Right lobe of liver (tissue), 6 donors: Measurements from ENCODE around the gene LENG9. TPM values are rescaled to one million over a fixed set of nuclear protein-coding genes. Genes with fewer than 3 reads are reported as not detected.

ENCODE experiments used
- ATAC-seq, 4 donors: fragments of 200-7000 bp; cut with Tn5 transposase; one replicate each; pipeline ENCODE4 v1.9.1; 2020; ENCODE audit warnings: mild to moderate bottlenecking in 4 of 4, moderate library complexity in 4 of 4
- DNase-seq, 3 donors: peaks; one replicate each; pipeline ENCODE4 v3.0.0-alpha.2; 2020
- H3K27ac ChIP-seq, 3 donors: fragments of 200-600 bp; one replicate each; pipeline ENCODE4 v1.8.0; 2022
- H3K27me3 ChIP-seq, 2 donors: fragments of 200-600 bp; one replicate each; pipeline ENCODE4 v1.8.0; 2022
- H3K36me3 ChIP-seq, 4 donors: fragments of 200-600 bp; sonication (generic) in 1 of 4; one replicate each; pipeline versions ENCODE4 v1.5.1 to v1.8.0; 2017 to 2022; ENCODE audit warnings: control low read depth in 1 of 4
- H3K4me1 ChIP-seq, 4 donors: fragments of 200-600 bp; sonication (generic) in 1 of 4; one replicate each; pipeline versions ENCODE4 v1.5.1 to v1.8.0; 2017 to 2022; ENCODE audit warnings: control low read depth in 1 of 4
- H3K4me3 ChIP-seq, 3 donors: fragments of 200-600 bp; one replicate each; pipeline ENCODE4 v1.8.0; 2022
- H3K9me3 ChIP-seq, 4 donors: fragments of 200-600 bp; sonication (generic) in 1 of 4; one replicate each; pipeline versions ENCODE4 v1.5.1 to v1.8.0; 2017 to 2022; ENCODE audit warnings: control low read depth in 1 of 4
- CTCF ChIP-seq, 4 donors: fragments of 200-600 bp in 3 of 4; fragments of 450-650 bp in 1 of 4; IDR thresholded peaks; one replicate each; pipeline versions ENCODE4 v1.5.1 to v1.8.0; 2016 to 2022; ENCODE audit warnings: antibody characterized with exemption in 4 of 4, mild to moderate bottlenecking in 2 of 4
- POLR2A ChIP-seq: fragments of 450-650 bp; IDR thresholded peaks from one replicate; pipeline ENCODE4 v1.6.1; 2017; ENCODE audit warnings: antibody characterized with exemption, mild to moderate bottlenecking
- WGBS: methylation state at CpG from one replicate; pipeline ENCODE4 v1.1.6; 2018; ENCODE audit warnings: low coverage, low lambda C conversion rate; ENCODE audit not compliant: insufficient coverage; ENCODE audit errors: missing lambda C conversion rate; 5-methylcytosine and 5-hydroxymethylcytosine counted together
- intact Hi-C, 2 donors: fragments of 100-400 bp; cut with DNase I; formaldehyde crosslinking; loops; one replicate each; pipeline versions ENCODE4 v1.11.2 to v1.14.1; 2022
- total RNA-seq, 6 experiments: library from RNA; depleted of rRNA in 2 of 6; stranded (reverse); fragments of >200 nt in 2 of 6; fragmentation: NEBNext Ultra II Directional in 3 of 6; extraction: Animal tissue kit (Norgen Biotek cat#: 25700) in 3 of 6; gene quantifications; one replicate each; pipeline versions ENCODE4 v1.1.0 to v1.2.4, GENCODE V29; 2016 to 2023
- donor health status: DM: no; HTN: yes; CAD: no.
- donor health status: DM: no; HTN: no; CAD: no.
- donor health status: DM: no; HTN: no; CAD: no.
- donor health status: DM: no; HTN: yes; CAD: no.
- donor health status: DM: no; HTN: yes; CAD: no.

Gene LENG9
- total RNA-seq, 6 experiments from 2014 or later: 1.5 to 5.7 (median 3.3) TPM

GRCh38 chr19:54429545-54430227, 33.9 kb downstream of the LENG9 start:
- 27% methylated on average over 5 of the region's 13 CpGs for WGBS
- Histone ChIP-seq H3K36me3 (no peaks in the 10 kb centered on the region), H3K9me3 (no peaks in the 10 kb centered on the region), H3K4me1 (peaks cover 0 to 10% (median 0%) of the 10 kb centered on the region in 4 donors), H3K4me3 (no peak overlapping the region), H3K27ac (no peak overlapping the region), H3K27me3 (peaks cover 0 to 3% of the 10 kb centered on the region in 2 donors)
- no peak for ATAC-seq
- intact Hi-C loops: no loop called here
- DNase-seq: no peak
- TF ChIP-seq CTCF (IDR thresholded peaks at IDR 0.05): no peak
- no peak for TF ChIP-seq POLR2A

GRCh38 chr19:54429176-54429495, 34.4 kb downstream of the LENG9 start:
- H3K27me3 ChIP-seq: peaks cover 0 to 3% of the 10 kb centered on the region in 2 donors
- intact Hi-C loops: no loop called here
- H3K36me3 ChIP-seq: no peaks in the 10 kb centered on the region
- H3K9me3 ChIP-seq: no peaks in the 10 kb centered on the region
- ATAC-seq (no peak), DNase-seq (no peak)
- no peak overlapping the region for H3K4me3 ChIP-seq
- TF ChIP-seq CTCF (IDR thresholded peaks at IDR 0.05) (no peak), POLR2A (no peak)
- H3K4me1 ChIP-seq: peaks cover 0 to 10% (median 0%) of the 10 kb centered on the region in 4 donors
- 36% methylated on average over 5 of the region's 8 CpGs for WGBS
- H3K27ac ChIP-seq: no peak overlapping the region

- no peak for ATAC-seq
- DNase-seq: no peak
- intact Hi-C loops: no loop called here
- Histone ChIP-seq H3K27ac (no peak overlapping the region), H3K36me3 (no peaks in the 10 kb centered on the region), H3K4me1 (peaks cover 0 to 10% (median 0%) of the 10 kb centered on the region in 4 donors), H3K27me3 (peaks cover 0 to 3% of the 10 kb centered on the region in 2 donors), H3K9me3 (no peaks in the 10 kb centered on the region), H3K4me3 (no peak overlapping the region)
- TF ChIP-seq CTCF (IDR thresholded peaks at IDR 0.05): no peak
- no peak for TF ChIP-seq POLR2A
- WGBS: 75% methylated on average over 3 of the region's 11 CpGs
These were observed 35.0 kb downstream of the LENG9 start for GRCh38 chr19:54428323-54429175.

- intact Hi-C loops: no loop called here
- DNase-seq (no peak), ATAC-seq (no peak)
- Histone ChIP-seq H3K4me1 (peaks cover 0 to 10% (median 0%) of the 10 kb centered on the region in 4 donors), H3K27me3 (peaks cover 0 to 3% of the 10 kb centered on the region in 2 donors), H3K27ac (no peak overlapping the region), H3K4me3 (no peak overlapping the region), H3K36me3 (no peaks in the 10 kb centered on the region), H3K9me3 (no peaks in the 10 kb centered on the region)
- TF ChIP-seq POLR2A: no peak
- TF ChIP-seq CTCF (IDR thresholded peaks at IDR 0.05): no peak
- 65% methylated on average over 3 of the region's 11 CpGs for WGBS
These were observed 36.0 kb downstream of the LENG9 start for GRCh38 chr19:54427586-54427985.
